HCT116 (cell line): ENCODE data around the gene ADAM15. TPM values are rescaled to one million over a fixed set of nuclear protein-coding genes. Genes with fewer than 3 reads are reported as not detected.

ENCODE experiments used
- ATAC-seq: fragments of 200-7000 bp; cut with Tn5 transposase; 2 replicates; pipeline ENCODE4 v1.9.1; 2020; ENCODE audit warnings: mild to moderate bottlenecking, moderate library complexity
- BruUV-seq: library from RNA; stranded (reverse); fragments of 400-500 nt; replicated peaks from 2 replicates; lab custom pipeline; 2021; lab: Mats Ljungman, UMichigan
- CTCF ChIA-PET: fragments of 300-600 bp; sonication (Branson Sonifier 250); formaldehyde crosslinking; loops from one replicate; lab custom pipeline; 2021; ENCODE audit warnings: antibody characterized with exemption; lab: Charles Lee
- POLR2A ChIA-PET: fragments of 300-600, 350-600 bp; sonication (Branson Sonifier 250); formaldehyde crosslinking; loops from one replicate; lab custom pipeline; 2021; ENCODE audit warnings: antibody characterized with exemption; lab: Charles Lee
- RAD21 ChIA-PET, 2 experiments: fragments of 300-600 bp; sonication (Branson Sonifier 250); formaldehyde crosslinking; loops; one replicate each; lab custom pipeline; 2023; ENCODE audit warnings: low total read pairs in 2 of 2; ENCODE audit not compliant: uncharacterized antibody in 2 of 2, unreplicated experiment in 2 of 2, low non-redundant PET in 1 of 2; lab: Charles Lee
- DNase-seq: peaks from one replicate; pipeline ENCODE4 v3.0.0-alpha.2; 2010; ENCODE audit warnings: low read depth, low spot score
- H2AFZ ChIP-seq: fragments of 200-600 bp; shearing (Covaris generic), sonication (generic); 2 replicates; pipeline ENCODE4 v1.6.1; 2017; ENCODE audit warnings: low read depth, mixed run types, mixed read lengths, antibody characterized with exemption, low read length; ENCODE audit not compliant: poor library complexity, severe bottlenecking
- H3K27ac ChIP-seq: 2 replicates; pipeline ENCODE4 v1.5.1; 2012; ENCODE audit warnings: low read depth, low read length
- H3K27me3 ChIP-seq: fragments of 200-600 bp; sonication (generic); 2 replicates; pipeline ENCODE4 v1.6.1; 2016; ENCODE audit warnings: mixed run types, low read length, mixed read lengths; ENCODE audit not compliant: insufficient read depth
- H3K36me3 ChIP-seq, 2 experiments: fragments of 200-500 bp in 1 of 2; fragments of 200-600 bp in 1 of 2; sonication (Bioruptor generic) in 1 of 2; sonication (generic) in 1 of 2; 2 replicates each; pipeline versions ENCODE4 v1.5.1 to v1.6.1; 2014 to 2016; ENCODE audit warnings: low read length in 2 of 2, inconsistent platforms in 1 of 2, mixed read lengths in 1 of 2, mixed run types in 1 of 2; ENCODE audit not compliant: insufficient read depth in 2 of 2, control insufficient read depth in 1 of 2
- H3K4me1 ChIP-seq, 2 experiments: fragments of 200-600 bp in 1 of 2; sonication (generic) in 1 of 2; 2 replicates each; pipeline versions ENCODE4 v1.5.1 to v1.6.1; 2012 to 2017; ENCODE audit warnings: low read length in 2 of 2, inconsistent platforms in 1 of 2, mild to moderate bottlenecking in 1 of 2, mixed read lengths in 1 of 2, mixed run types in 1 of 2, moderate library complexity in 1 of 2; ENCODE audit not compliant: insufficient read depth in 2 of 2, control insufficient read depth in 1 of 2
- H3K4me2 ChIP-seq: fragments of 200-600 bp; sonication (generic); 2 replicates; pipeline ENCODE4 v1.6.1; 2017; ENCODE audit warnings: mixed run types, low read length, mixed read lengths
- H3K4me3 ChIP-seq, 2 experiments: fragments of 200-600 bp in 1 of 2; sonication (generic) in 1 of 2; replicated peaks in 1 of 2; 2 replicates each; pipeline ENCODE4 v1.5.1; 2011 to 2016; ENCODE audit warnings: low read length in 2 of 2, control low read depth in 1 of 2, low read depth in 1 of 2, mild to moderate bottlenecking in 1 of 2, mixed read lengths in 1 of 2, mixed run types in 1 of 2
- H3K79me2 ChIP-seq: fragments of 200-600 bp; sonication (generic); 2 replicates; pipeline ENCODE4 v1.6.1; 2017; ENCODE audit warnings: mild to moderate bottlenecking, mixed run types, low read length, moderate library complexity, mixed read lengths; ENCODE audit not compliant: insufficient read depth
- H3K9ac ChIP-seq: fragments of 200-600 bp; sonication (generic); 2 replicates; pipeline ENCODE4 v1.6.1; 2016; ENCODE audit warnings: low read length, mixed read lengths
- H3K9me2 ChIP-seq: fragments of 200-600 bp; sonication (generic), shearing (Covaris generic); 2 replicates; pipeline ENCODE4 v1.6.1; 2017; ENCODE audit warnings: mixed run types, mild to moderate bottlenecking, moderate library complexity; ENCODE audit not compliant: insufficient read depth
- H3K9me3 ChIP-seq, 2 experiments: fragments of 200-500 bp in 1 of 2; fragments of 200-600 bp in 1 of 2; sonication (Bioruptor generic) in 1 of 2; sonication (generic) in 1 of 2; 2 replicates each; pipeline ENCODE4 v1.6.1; 2014 to 2017; ENCODE audit warnings: low read length in 2 of 2, mixed read lengths in 2 of 2, inconsistent platforms in 1 of 2, low read depth in 1 of 2, mild to moderate bottlenecking in 1 of 2, mixed run types in 1 of 2, moderate library complexity in 1 of 2; ENCODE audit not compliant: control insufficient read depth in 1 of 2, insufficient read depth in 1 of 2
- H4K20me1 ChIP-seq: fragments of 200-600 bp; sonication (generic), shearing (Covaris generic); 2 replicates; pipeline ENCODE4 v1.6.1; 2017; ENCODE audit warnings: mixed run types, mild to moderate bottlenecking, moderate library complexity; ENCODE audit not compliant: insufficient read depth
- EGR1 ChIP-seq: IDR thresholded peaks from 2 replicates; pipeline ENCODE4 v1.6.1; 2012; ENCODE audit warnings: low read depth
- EZH2 ChIP-seq: fragments of 200-600 bp; sonication (generic); IDR thresholded peaks from 2 replicates; pipeline ENCODE4 v1.6.1; 2017; ENCODE audit warnings: antibody characterized with exemption, mixed run types
- FOSL1 ChIP-seq: IDR thresholded peaks from 2 replicates; pipeline ENCODE4 v1.6.1; 2012; ENCODE audit warnings: low read depth
- POLR2A ChIP-seq: IDR thresholded peaks from 2 replicates; pipeline ENCODE4 v1.7.0; 2011; ENCODE audit warnings: borderline replicate concordance; ENCODE audit not compliant: insufficient read depth, insufficient read length; ENCODE audit errors: extremely low read depth
- POLR2AphosphoS5 ChIP-seq: IDR thresholded peaks from 2 replicates; pipeline ENCODE4 v1.6.1; 2011; ENCODE audit warnings: mild to moderate bottlenecking, low read depth, low read length, moderate library complexity
- SRF ChIP-seq: IDR thresholded peaks from 2 replicates; pipeline ENCODE4 v1.6.1; 2012; ENCODE audit warnings: low read depth
- intact Hi-C: fragments of 100-400 bp; cut with micrococcal nuclease; formaldehyde crosslinking; loops from 2 replicates; pipeline ENCODE4 v1.10.0; 2022
- total RNA-seq: library from RNA; stranded (reverse); gene quantifications from one replicate; pipeline ENCODE4 v1.2.1, GENCODE V29; 2021; ENCODE audit not compliant: unreplicated experiment
- TF ChIP-seq, protein P1 (sequence below), 3 experiments: fragments of 200-600 bp in 1 of 3; sonication (generic) in 1 of 3; IDR thresholded peaks in 2 of 3; conservative IDR thresholded peaks in 1 of 3; 2 replicates each; pipeline ENCODE4 v1.5.1; 2012 to 2017; ENCODE audit warnings: low read depth in 2 of 3, low read length in 2 of 3, antibody characterized with exemption in 1 of 3, borderline replicate concordance in 1 of 3, control low read depth in 1 of 3, mild to moderate bottlenecking in 1 of 3, mixed read lengths in 1 of 3, mixed run types in 1 of 3, moderate library complexity in 1 of 3; ENCODE audit not compliant: insufficient read depth in 1 of 3

Gene ADAM15
- total RNA-seq, 1 experiment from 2014 or later: 149 TPM

DNA sequence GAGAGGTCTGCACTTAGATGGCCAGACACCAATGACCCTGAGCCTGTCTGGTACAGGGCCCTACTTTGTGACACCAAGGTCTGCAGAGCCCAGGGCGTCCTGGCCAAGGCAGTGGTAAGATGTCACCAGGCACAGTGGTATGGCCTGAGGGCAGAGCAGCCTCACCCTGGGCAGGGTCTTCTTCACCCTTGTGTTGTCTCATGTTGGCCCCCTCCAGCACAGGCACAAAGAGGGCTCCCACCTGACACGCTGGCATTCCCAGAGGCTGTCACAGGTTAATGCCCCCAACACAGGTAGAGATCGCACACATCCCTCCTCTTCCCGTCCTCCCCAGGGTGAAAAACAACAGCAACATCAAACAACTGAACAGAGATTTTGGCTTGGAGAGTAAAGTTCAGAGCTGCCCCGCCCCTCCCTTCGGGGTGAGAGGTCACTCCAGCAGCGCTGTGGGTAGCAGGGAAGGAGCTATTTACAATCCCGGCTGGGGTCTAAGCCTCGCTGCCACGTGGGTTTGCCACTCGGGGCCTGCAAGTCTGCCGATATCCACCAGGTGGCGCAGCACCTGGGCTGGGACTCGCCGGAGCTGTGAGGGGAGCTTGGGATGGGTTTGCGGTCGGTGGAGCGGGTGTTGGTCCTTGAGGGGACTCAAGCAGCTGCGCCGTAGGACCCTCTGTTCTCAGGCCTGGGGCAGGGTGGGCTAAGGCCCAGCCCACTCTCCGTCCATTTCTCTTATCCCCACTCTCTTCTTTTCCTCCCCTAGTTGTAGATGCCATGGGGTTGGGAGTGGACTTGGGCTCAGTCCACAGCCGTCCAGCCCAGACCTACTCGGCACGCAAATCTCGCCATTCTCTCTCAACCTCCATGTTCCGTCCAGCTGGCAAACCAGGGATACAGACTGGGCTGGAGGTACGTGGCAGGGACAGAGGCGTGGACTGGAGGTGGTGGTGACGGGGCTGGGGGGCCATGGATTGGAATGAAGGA, 40.2 kb downstream of the ADAM15 start:
- peak overlapping the region; percentile 42; the same call in 1 of the 2 replicates for H3K9ac ChIP-seq
- POLR2A ChIA-PET: interaction anchor here (0.7 to 1.5 kb wide), 5 partner anchors 31 to 81 kb away, joined by 3 to 9 read pairs (median 4); partner anchors contain the start of genes DPM3 and KRTCAP2
- RAD21 ChIA-PET: interaction anchor here (0.7 to 2.0 kb wide), 5 partner anchors 69 to 103 kb away, joined by 3 to 35 read pairs (median 4); partner anchors contain the start of gene KRTCAP2 (in 1 of the 2)
- BruUV-seq: no TSS peak
- no peaks in the 10 kb centered on the region for H3K27me3 ChIP-seq
- H3K9me3 ChIP-seq: no peaks in the 10 kb centered on the region
- no peaks in the 10 kb centered on the region for H4K20me1 ChIP-seq
- no peaks in the 10 kb centered on the region for H3K9me2 ChIP-seq
- no peak overlapping the region for H3K27ac ChIP-seq
- H3K36me3 ChIP-seq: peaks cover 0 to 6% of the 10 kb centered on the region in 2 experiments; a peak in 1 of 4 replicates
- H3K4me2 ChIP-seq: peak overlapping the region; percentile 66
- H3K4me3 ChIP-seq: peak overlapping the region; percentile 22 to 33; a peak in 3 of 4 replicates
- no peaks in the 10 kb centered on the region for H3K79me2 ChIP-seq
- peaks cover 13 to 35% of the 10 kb centered on the region in 2 experiments; a peak in 3 of 4 replicates for H3K4me1 ChIP-seq
- ATAC-seq: peak; percentile 80
- CTCF ChIA-PET: interaction anchor here (0.6 to 5.9 kb wide), 22 partner anchors 9 to 136 kb away, joined by 3 to 163 read pairs (median 4); partner anchors contain the start of genes EFNA1, EFNA3, KRTCAP2 and TRIM46
- peak; percentile 61 for DNase-seq
- peak overlapping the region; percentile 92 for H2AFZ ChIP-seq
- TF ChIP-seq EGR1 (no peak), POLR2AphosphoS5 (0 out of 2 replicates have a peak, but pooled peaks have one; percentile 32), FOSL1 (no peak), EZH2 (no peak), SRF (no peak), POLR2A (peak; percentile 37)
- TF ChIP-seq, protein P1, sequence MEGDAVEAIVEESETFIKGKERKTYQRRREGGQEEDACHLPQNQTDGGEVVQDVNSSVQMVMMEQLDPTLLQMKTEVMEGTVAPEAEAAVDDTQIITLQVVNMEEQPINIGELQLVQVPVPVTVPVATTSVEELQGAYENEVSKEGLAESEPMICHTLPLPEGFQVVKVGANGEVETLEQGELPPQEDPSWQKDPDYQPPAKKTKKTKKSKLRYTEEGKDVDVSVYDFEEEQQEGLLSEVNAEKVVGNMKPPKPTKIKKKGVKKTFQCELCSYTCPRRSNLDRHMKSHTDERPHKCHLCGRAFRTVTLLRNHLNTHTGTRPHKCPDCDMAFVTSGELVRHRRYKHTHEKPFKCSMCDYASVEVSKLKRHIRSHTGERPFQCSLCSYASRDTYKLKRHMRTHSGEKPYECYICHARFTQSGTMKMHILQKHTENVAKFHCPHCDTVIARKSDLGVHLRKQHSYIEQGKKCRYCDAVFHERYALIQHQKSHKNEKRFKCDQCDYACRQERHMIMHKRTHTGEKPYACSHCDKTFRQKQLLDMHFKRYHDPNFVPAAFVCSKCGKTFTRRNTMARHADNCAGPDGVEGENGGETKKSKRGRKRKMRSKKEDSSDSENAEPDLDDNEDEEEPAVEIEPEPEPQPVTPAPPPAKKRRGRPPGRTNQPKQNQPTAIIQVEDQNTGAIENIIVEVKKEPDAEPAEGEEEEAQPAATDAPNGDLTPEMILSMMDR (IDR thresholded peaks at IDR 0.05 in 2 of 3, conservative IDR thresholded peaks at IDR 0.05 in 1 of 3; ENCODE audit: borderline replicate concordance in 1 of 3, insufficient read depth in 1 of 3, low read depth in 2 of 3, low read length in 2 of 3): peak in 2 of 3 experiments; percentile 95 to 98; a peak in 4 of 6 replicates
- intact Hi-C loops: loop anchor here (1.0 to 10.0 kb wide), 3 partner anchors 43 to 503 kb away; partner anchors contain the start of gene SLC50A1
